CD4-positive, alpha-beta memory T cell (primary cell): ENCODE measurements around the gene LYRM1. TPM values are rescaled to one million over a fixed set of nuclear protein-coding genes. Genes with fewer than 3 reads are reported as not detected.

Experiments
- CTCF ChIA-PET: fragments of 350-600 bp; sonication (Branson Sonifier 250); formaldehyde crosslinking; loops from one replicate; lab custom pipeline; 2021; ENCODE audit warnings: inconsistent platforms; ENCODE audit not compliant: partially characterized antibody; lab: Charles Lee
- POLR2A ChIA-PET: fragments of 350-600 bp; sonication (Branson Sonifier 250); formaldehyde crosslinking; loops from one replicate; lab custom pipeline; 2021; ENCODE audit not compliant: partially characterized antibody; lab: Charles Lee
- DNase-seq, 5 donors: peaks; one replicate each; pipeline versions ENCODE4 v3.0.0 to v3.0.0-alpha.2; 2020 to 2022; ENCODE audit warnings: mixed read lengths in 1 of 5
- H3K27ac ChIP-seq: one replicate; pipeline ENCODE4 v1.7.0; 2013; ENCODE audit warnings: low read depth, low read length
- H3K27me3 ChIP-seq: 2 replicates; pipeline ENCODE4 v1.7.0; 2013; ENCODE audit warnings: mild to moderate bottlenecking, low read length, moderate library complexity; ENCODE audit not compliant: insufficient read depth
- H3K36me3 ChIP-seq: 2 replicates; pipeline ENCODE4 v1.7.0; 2013; ENCODE audit warnings: mild to moderate bottlenecking, low read length, moderate library complexity; ENCODE audit not compliant: insufficient read depth
- H3K4me1 ChIP-seq: 2 replicates; pipeline ENCODE4 v1.7.0; 2013; ENCODE audit warnings: mild to moderate bottlenecking, low read length, moderate library complexity; ENCODE audit not compliant: insufficient read depth
- H3K4me3 ChIP-seq, 2 donors: one replicate each; pipeline ENCODE4 v1.7.0; 2013; ENCODE audit warnings: low read length in 2 of 2, mild to moderate bottlenecking in 1 of 2
- H3K9me3 ChIP-seq, 2 donors: one replicate each; pipeline ENCODE4 v1.7.0; 2013; ENCODE audit warnings: low read length in 2 of 2, control low read depth in 1 of 2; ENCODE audit not compliant: control insufficient read depth in 1 of 2
- H3K27ac Mint-ChIP-seq, 7 donors: one replicate each; pipeline ENCODE4 v1.8.0; 2020 to 2021; ENCODE audit warnings: mixed read lengths in 7 of 7, mild to moderate bottlenecking in 6 of 7, inconsistent platforms in 3 of 7, moderate library complexity in 3 of 7
- H3K27me3 Mint-ChIP-seq, 2 donors: one replicate each; pipeline ENCODE4 v1.8.0; 2020 to 2021; ENCODE audit warnings: mixed read lengths in 2 of 2
- H3K36me3 Mint-ChIP-seq, 2 donors: one replicate each; pipeline ENCODE4 v1.8.0; 2020 to 2021; ENCODE audit warnings: mixed read lengths in 2 of 2, inconsistent platforms in 1 of 2, mild to moderate bottlenecking in 1 of 2
- H3K4me1 Mint-ChIP-seq, 4 donors: one replicate each; pipeline ENCODE4 v1.8.0; 2020 to 2021; ENCODE audit warnings: mixed read lengths in 4 of 4, mild to moderate bottlenecking in 1 of 4
- H3K4me3 Mint-ChIP-seq, 8 donors: one replicate each; pipeline ENCODE4 v1.8.0; 2020 to 2021; ENCODE audit warnings: mixed read lengths in 8 of 8, mild to moderate bottlenecking in 7 of 8, moderate library complexity in 6 of 8, inconsistent platforms in 3 of 8
- H3K9me3 Mint-ChIP-seq, 8 donors: one replicate each; pipeline ENCODE4 v1.8.0; 2020 to 2021; ENCODE audit warnings: mixed read lengths in 8 of 8, mild to moderate bottlenecking in 5 of 8, inconsistent platforms in 3 of 8, moderate library complexity in 1 of 8
- intact Hi-C: fragments of 100-400 bp; cut with micrococcal nuclease; formaldehyde crosslinking; loops from one replicate; pipeline ENCODE4 v1.15.1; 2023
- polyA plus RNA-seq, 2 donors: library from polyadenylated mRNA; unstranded; fragments of 300-500 nt; fragmentation: Illumina TruSeq; gene quantifications; one replicate each; pipeline ENCODE4 v1.2.3, GENCODE V29; 2021
- total RNA-seq, 2 experiments: library from RNA; stranded (reverse); gene quantifications; one replicate each; pipeline ENCODE4 v1.2.3, GENCODE V29; 2021

The LYRM1 gene
- total and polyA plus RNA-seq, 4 experiments from 2014 or later, result 25.8 to 54.3 (median 34.7) TPM

- H3K4me3 ChIP-seq, result no peak overlapping the region
- H3K27me3 ChIP-seq, result no peaks in the 10 kb centered on the region
- no peak overlapping the region for H3K4me3 Mint-ChIP-seq
- DNase-seq, result no peak
- H3K36me3 Mint-ChIP-seq, result peaks cover 29 to 31% of the 10 kb centered on the region in 2 donors
- no peak overlapping the region for H3K27ac Mint-ChIP-seq
- H3K27ac ChIP-seq, result no peak overlapping the region
- no peaks in the 10 kb centered on the region for H3K9me3 Mint-ChIP-seq
- ChIA-PET POLR2A (no interaction called here), CTCF (no interaction called here)
- no peaks in the 10 kb centered on the region for H3K27me3 Mint-ChIP-seq
- H3K4me1 ChIP-seq, result no peaks in the 10 kb centered on the region
- intact Hi-C loops, result no loop called here
- no peaks in the 10 kb centered on the region for H3K9me3 ChIP-seq
- peaks cover 3% of the 10 kb centered on the region for H3K36me3 ChIP-seq
- peaks cover 0 to 2% (median 1%) of the 10 kb centered on the region in 4 donors for H3K4me1 Mint-ChIP-seq
Observed at GRCh38 chr16:20916289-20916688, 15.7 kb downstream of the LYRM1 start.

- H3K27me3 Mint-ChIP-seq, result no peaks in the 10 kb centered on the region
- intact Hi-C loops, result no loop called here
- no peak for DNase-seq
- ChIA-PET POLR2A (no interaction called here), CTCF (interaction anchor here (0.6 kb wide), 1 partner anchor 18 kb away, joined by 3 read pairs; no protein-coding TSS in a partner anchor)
- Histone ChIP-seq H3K27ac (no peak overlapping the region), H3K27me3 (no peaks in the 10 kb centered on the region), H3K36me3 (peaks cover 3% of the 10 kb centered on the region), H3K4me1 (no peaks in the 10 kb centered on the region), H3K4me3 (no peak overlapping the region), H3K9me3 (no peaks in the 10 kb centered on the region)
- no peaks in the 10 kb centered on the region for H3K9me3 Mint-ChIP-seq
- peaks cover 0 to 1% (median 0%) of the 10 kb centered on the region in 4 donors for H3K4me1 Mint-ChIP-seq
- H3K36me3 Mint-ChIP-seq, result peaks cover 29 to 31% of the 10 kb centered on the region in 2 donors
- H3K4me3 Mint-ChIP-seq, result no peak overlapping the region
- no peak overlapping the region for H3K27ac Mint-ChIP-seq
Observed at GRCh38 chr16:20916942-20917341, 16.4 kb downstream of the LYRM1 start.

GRCh38 chr16:20918486-20919239 is 18.1 kb downstream of the LYRM1 start:
- Mint-ChIP-seq H3K4me3 (no peak overlapping the region), H3K4me1 (peaks cover 0 to 1% (median 0%) of the 10 kb centered on the region in 4 donors), H3K27me3 (no peaks in the 10 kb centered on the region), H3K27ac (no peak overlapping the region), H3K36me3 (peaks cover 36 to 38% of the 10 kb centered on the region in 2 donors), H3K9me3 (no peaks in the 10 kb centered on the region)
- CTCF ChIA-PET, result no interaction called here
- no peak for DNase-seq
- POLR2A ChIA-PET, result no interaction called here
- intact Hi-C loops, result no loop called here
- Histone ChIP-seq H3K4me1 (no peaks in the 10 kb centered on the region), H3K27ac (no peak overlapping the region), H3K36me3 (peaks cover 3% of the 10 kb centered on the region), H3K4me3 (no peak overlapping the region), H3K27me3 (no peaks in the 10 kb centered on the region), H3K9me3 (no peaks in the 10 kb centered on the region)

GRCh38 chr16:20920091-20920490 is 19.5 kb downstream of the LYRM1 start:
- no peak for DNase-seq
- H3K27me3 Mint-ChIP-seq, result no peaks in the 10 kb centered on the region
- H3K27ac Mint-ChIP-seq, result no peak overlapping the region
- H3K36me3 Mint-ChIP-seq, result peaks cover 36 to 48% of the 10 kb centered on the region in 2 donors
- H3K4me3 Mint-ChIP-seq, result no peak overlapping the region
- no peaks in the 10 kb centered on the region for H3K9me3 ChIP-seq
- no peaks in the 10 kb centered on the region for H3K27me3 ChIP-seq
- H3K9me3 Mint-ChIP-seq, result no peaks in the 10 kb centered on the region
- H3K4me1 ChIP-seq, result no peaks in the 10 kb centered on the region
- H3K36me3 ChIP-seq, result peaks cover 13% of the 10 kb centered on the region
- CTCF ChIA-PET, result interaction anchor here (1.0 kb wide), 1 partner anchor 46 kb away, joined by 3 read pairs; no protein-coding TSS in a partner anchor
- H3K4me1 Mint-ChIP-seq, result peaks cover 0 to 1% (median 0%) of the 10 kb centered on the region in 4 donors
- intact Hi-C loops, result no loop called here
- H3K4me3 ChIP-seq, result no peak overlapping the region
- POLR2A ChIA-PET, result no interaction called here
- no peak overlapping the region for H3K27ac ChIP-seq

- Mint-ChIP-seq H3K9me3 (no peaks in the 10 kb centered on the region), H3K4me3 (no peak overlapping the region), H3K27ac (no peak overlapping the region), H3K4me1 (peaks cover 0 to 1% (median 0%) of the 10 kb centered on the region in 4 donors), H3K36me3 (peaks cover 34 to 50% of the 10 kb centered on the region in 2 donors), H3K27me3 (no peaks in the 10 kb centered on the region)
- Histone ChIP-seq H3K27me3 (no peaks in the 10 kb centered on the region), H3K36me3 (peaks cover 13% of the 10 kb centered on the region), H3K4me1 (no peaks in the 10 kb centered on the region), H3K9me3 (no peaks in the 10 kb centered on the region), H3K4me3 (no peak overlapping the region), H3K27ac (no peak overlapping the region)
- CTCF ChIA-PET, result no interaction called here
- DNase-seq, result no peak
- POLR2A ChIA-PET, result no interaction called here
- intact Hi-C loops, result no loop called here
Observed at GRCh38 chr16:20920799-20921198, 20.2 kb downstream of the LYRM1 start.

- Histone ChIP-seq H3K4me3 (no peak overlapping the region), H3K36me3 (peaks cover 13% of the 10 kb centered on the region), H3K9me3 (no peaks in the 10 kb centered on the region), H3K4me1 (no peaks in the 10 kb centered on the region), H3K27ac (no peak overlapping the region), H3K27me3 (no peaks in the 10 kb centered on the region)
- Mint-ChIP-seq H3K27ac (no peak overlapping the region), H3K9me3 (no peaks in the 10 kb centered on the region), H3K36me3 (peaks cover 22 to 39% of the 10 kb centered on the region in 2 donors), H3K4me1 (no peaks in the 10 kb centered on the region), H3K27me3 (no peaks in the 10 kb centered on the region), H3K4me3 (no peak overlapping the region)
- ChIA-PET CTCF (no interaction called here), POLR2A (no interaction called here)
- DNase-seq, result no peak
- intact Hi-C loops, result no loop called here
Observed at GRCh38 chr16:20923876-20924275, 23.3 kb downstream of the LYRM1 start.

GRCh38 chr16:20925751-20926150 is 25.2 kb downstream of the LYRM1 start:
- Histone ChIP-seq H3K4me3 (no peak overlapping the region), H3K36me3 (peaks cover 9% of the 10 kb centered on the region), H3K27ac (no peak overlapping the region), H3K27me3 (no peaks in the 10 kb centered on the region), H3K4me1 (no peaks in the 10 kb centered on the region), H3K9me3 (no peaks in the 10 kb centered on the region)
- Mint-ChIP-seq H3K9me3 (no peaks in the 10 kb centered on the region), H3K27me3 (no peaks in the 10 kb centered on the region), H3K4me3 (no peak overlapping the region), H3K4me1 (no peaks in the 10 kb centered on the region), H3K27ac (no peak overlapping the region), H3K36me3 (peaks cover 14 to 28% of the 10 kb centered on the region in 2 donors)
- DNase-seq, result no peak
- POLR2A ChIA-PET, result no interaction called here
- CTCF ChIA-PET, result no interaction called here
- intact Hi-C loops, result no loop called here
